HepG2 (cell line): ENCODE data around the gene PLEKHG4. TPM values are rescaled to one million over a fixed set of nuclear protein-coding genes. Genes with fewer than 3 reads are reported as not detected.

Experiments used
- CSRNP2 ChIP-seq: sonication (generic); formaldehyde crosslinking; conservative IDR thresholded peaks from 2 replicates; pipeline ENCODE4 v1.8.0; 2022; ENCODE audit warnings: low read depth, missing genetic modification reagents
- IRF1 ChIP-seq: sonication (generic); formaldehyde crosslinking; IDR thresholded peaks from 2 replicates; pipeline ENCODE4 v1.4.0; 2020; ENCODE audit warnings: low read depth, mild to moderate bottlenecking, missing genetic modification reagents
- MAF1 ChIP-seq: sonication (generic); formaldehyde crosslinking; IDR thresholded peaks from 2 replicates; pipeline ENCODE4 v1.5.0; 2020; ENCODE audit warnings: missing genetic modification reagents, borderline replicate concordance
- MEIS2 ChIP-seq: sonication (generic); formaldehyde crosslinking; IDR thresholded peaks from 2 replicates; pipeline ENCODE4 v1.9.0; 2021; ENCODE audit warnings: mild to moderate bottlenecking, missing genetic modification reagents
- NFKBIZ ChIP-seq: IDR thresholded peaks from 2 replicates; pipeline ENCODE4 v1.6.1; 2018; ENCODE audit warnings: missing genetic modification reagents, missing compliant biosample characterization
- PAXIP1 ChIP-seq: sonication (generic); formaldehyde crosslinking; conservative IDR thresholded peaks from 2 replicates; pipeline ENCODE4 v1.4.0; 2020; ENCODE audit warnings: mild to moderate bottlenecking, missing genetic modification reagents, moderate library complexity
- SKI ChIP-seq: fragments of 450-650 bp; IDR thresholded peaks from one replicate; pipeline ENCODE4 v1.6.1; 2018; ENCODE audit warnings: mild to moderate bottlenecking; ENCODE audit not compliant: partially characterized antibody
- TRIM24 ChIP-seq: sonication (generic); formaldehyde crosslinking; IDR thresholded peaks from 2 replicates; pipeline ENCODE4 v1.8.0; 2022; ENCODE audit warnings: mild to moderate bottlenecking, missing genetic modification reagents
- ZNF441 ChIP-seq: sonication (generic); formaldehyde crosslinking; IDR thresholded peaks from 2 replicates; pipeline ENCODE4 v1.7.0; 2021; ENCODE audit warnings: missing genetic modification reagents, borderline replicate concordance
- ZNF468 ChIP-seq: sonication (generic); formaldehyde crosslinking; IDR thresholded peaks from 2 replicates; pipeline ENCODE4 v1.8.0; 2022; ENCODE audit warnings: mild to moderate bottlenecking, moderate library complexity, missing genetic modification reagents
- ZNF562 ChIP-seq: sonication (generic); formaldehyde crosslinking; IDR thresholded peaks from 2 replicates; pipeline ENCODE4 v1.8.0; 2022; ENCODE audit warnings: missing genetic modification reagents, borderline replicate concordance
- ZNF574 ChIP-seq: sonication (generic); formaldehyde crosslinking; IDR thresholded peaks from 2 replicates; pipeline ENCODE4 v1.4.0; 2020; ENCODE audit warnings: missing genetic modification reagents
- polyA plus RNA-seq, 8 experiments: library from polyadenylated mRNA; depleted of rRNA in 3 of 8; stranded (reverse) in 7 of 8; unstranded in 1 of 8; fragments of >200 nt; fragmentation: Illumina TruSeq in 4 of 8; extraction: Trizol in 4 of 8; gene quantifications; 2 replicates each; pipeline versions ENCODE4 v1.2.1 to v1.2.3, GENCODE V29; 2011 to 2016; ENCODE audit warnings: low read depth in 4 of 8, missing spikeins in 1 of 8, mixed read lengths in 1 of 8; ENCODE audit not compliant: insufficient read depth in 1 of 8
- total RNA-seq, 5 experiments: library from RNA; depleted of rRNA; stranded (reverse); fragments of >200 nt; fragmentation: Illumina TruSeq; extraction: Trizol; gene quantifications; 2 replicates each; pipeline ENCODE4 v1.2.3, GENCODE V29; 2016; ENCODE audit warnings: low read depth in 1 of 5

The PLEKHG4 gene
- total and polyA plus RNA-seq, 2 of the 13 experiments (the other 11 are each of a cell fraction or from before 2014, with no cell fraction given): 7.1 to 13.6 TPM

GRCh38 chr16:67279296-67280089 lies at the start of gene PLEKHG4 (continued):
- TF ChIP-seq IRF1 (peak; percentile 75; the same call in 1 of the 2 replicates), SKI (peak; percentile 68), ZNF574 (CRISPR knock-in tag) (peak; percentile 99), PAXIP1 (CRISPR knock-in tag) (no peak), MAF1 (0 out of 2 replicates have a peak, but pooled peaks have one; percentile 17), ZNF468 (CRISPR knock-in tag) (peak; percentile 90; the same call in 1 of the 2 replicates), ZNF562 (peak; percentile 74; the same call in 1 of the 2 replicates), TRIM24 (CRISPR knock-in tag) (no peak), CSRNP2 (CRISPR knock-in tag) (peak; percentile 91; the same call in 1 of the 2 replicates), MEIS2 (no peak), ZNF441 (peak; percentile 88), NFKBIZ (CRISPR knock-in tag) (peak; percentile 28; the same call in 1 of the 2 replicates)
